ENCODE results near the gene ANKRD13A.

- TF ChIP-seq CTCF (conservative IDR thresholded peaks at IDR 0.05; ENCODE audit: low read depth in 2 of 2) (no peak), REST (IDR thresholded peaks at IDR 0.05; ENCODE audit: unreplicated experiment) (no peak), POLR2AphosphoS5 (IDR thresholded peaks at IDR 0.05; ENCODE audit: low read depth) (no peak), EZH2 (IDR thresholded peaks at IDR 0.05; ENCODE audit: low read depth, unreplicated experiment) (no peak), EZH2phosphoT487 (IDR thresholded peaks at IDR 0.05; ENCODE audit: unreplicated experiment) (no peak), CREB1 (CRISPR knock-in tag; IDR thresholded peaks at IDR 0.05; ENCODE audit: low read depth) (no peak), ZNF331 (CRISPR knock-in tag; IDR thresholded peaks at IDR 0.05; ENCODE audit: low read depth) (no peak), JUNB (IDR thresholded peaks at IDR 0.05; ENCODE audit: unreplicated experiment) (no peak), STAT1 (IDR thresholded peaks at IDR 0.05; ENCODE audit: unreplicated experiment) (no peak), ZNF114 (CRISPR knock-in tag; IDR thresholded peaks at IDR 0.05) (no peak)
- TF ChIP-seq, protein P1, sequence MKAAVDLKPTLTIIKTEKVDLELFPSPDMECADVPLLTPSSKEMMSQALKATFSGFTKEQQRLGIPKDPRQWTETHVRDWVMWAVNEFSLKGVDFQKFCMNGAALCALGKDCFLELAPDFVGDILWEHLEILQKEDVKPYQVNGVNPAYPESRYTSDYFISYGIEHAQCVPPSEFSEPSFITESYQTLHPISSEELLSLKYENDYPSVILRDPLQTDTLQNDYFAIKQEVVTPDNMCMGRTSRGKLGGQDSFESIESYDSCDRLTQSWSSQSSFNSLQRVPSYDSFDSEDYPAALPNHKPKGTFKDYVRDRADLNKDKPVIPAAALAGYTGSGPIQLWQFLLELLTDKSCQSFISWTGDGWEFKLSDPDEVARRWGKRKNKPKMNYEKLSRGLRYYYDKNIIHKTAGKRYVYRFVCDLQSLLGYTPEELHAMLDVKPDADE (IDR thresholded peaks at IDR 0.05) = no peak
Observed at GRCh38 chr12:109967383-109968031, 31.7 kb upstream of the ANKRD13A start.

All from GM23338 (cell line).